KMS-11 (cell line): ENCODE results near the gene PRPF19.

Source experiments
- H2AFZ ChIP-seq: fragments of 200-600 bp; sonication (generic); 2 replicates; pipeline ENCODE4 v1.6.1; 2016; ENCODE audit warnings: antibody characterized with exemption, mixed run types, low read depth
- H3K27ac ChIP-seq: fragments of 200-600 bp; sonication (generic); 2 replicates; pipeline ENCODE4 v1.6.1; 2016; ENCODE audit warnings: mild to moderate bottlenecking, mixed run types
- H3K27me3 ChIP-seq: fragments of 200-600 bp; sonication (generic); 2 replicates; pipeline ENCODE4 v1.6.1; 2017; ENCODE audit warnings: mild to moderate bottlenecking, low read depth, mixed run types, moderate library complexity; ENCODE audit not compliant: insufficient read depth
- H3K36me3 ChIP-seq: fragments of 200-600 bp; sonication (generic); 2 replicates; pipeline ENCODE4 v1.6.1; 2017; ENCODE audit warnings: mild to moderate bottlenecking, mixed run types; ENCODE audit not compliant: insufficient read depth
- H3K4me1 ChIP-seq: fragments of 200-600 bp; sonication (generic); 2 replicates; pipeline ENCODE4 v1.6.1; 2016; ENCODE audit warnings: mild to moderate bottlenecking, low read depth, mixed run types; ENCODE audit not compliant: poor library complexity, severe bottlenecking
- H3K4me2 ChIP-seq: fragments of 200-600 bp; sonication (generic); 2 replicates; pipeline ENCODE4 v1.7.0; 2016; ENCODE audit warnings: mild to moderate bottlenecking, mixed run types
- H3K4me3 ChIP-seq: fragments of 200-600 bp; sonication (generic); IDR thresholded peaks from 2 replicates; pipeline ENCODE4 v1.6.1; 2017; ENCODE audit warnings: low read depth, low read length, mixed read lengths; ENCODE audit not compliant: insufficient read depth
- H3K79me2 ChIP-seq: fragments of 200-600 bp; sonication (generic); 2 replicates; pipeline ENCODE4 v1.6.1; 2016; ENCODE audit warnings: low read depth, mixed run types; ENCODE audit not compliant: insufficient read depth
- H3K9ac ChIP-seq: fragments of 200-600 bp; sonication (generic); 2 replicates; pipeline ENCODE4 v1.6.1; 2016; ENCODE audit warnings: mild to moderate bottlenecking, mixed run types
- H4K20me1 ChIP-seq: fragments of 200-600 bp; sonication (generic); 2 replicates; pipeline ENCODE4 v1.6.1; 2016; ENCODE audit warnings: mild to moderate bottlenecking, mixed run types; ENCODE audit not compliant: insufficient read depth
- CTCF ChIP-seq: fragments of 200-600 bp; sonication (generic); conservative IDR thresholded peaks from 2 replicates; pipeline ENCODE4 v1.6.1; 2017; ENCODE audit warnings: low read depth, mild to moderate bottlenecking, antibody characterized with exemption, low read length, moderate library complexity, mixed read lengths

Gene PRPF19

GRCh38 chr11:60941371-60942119, 35.2 kb upstream of the PRPF19 start:
- H3K27me3 ChIP-seq = no peaks in the 10 kb centered on the region; the same call in 1 of the 2 replicates
- no peaks in the 10 kb centered on the region for H3K79me2 ChIP-seq
- H3K9ac ChIP-seq = no peak overlapping the region
- H3K4me2 ChIP-seq = no peak overlapping the region
- no peak overlapping the region for H3K27ac ChIP-seq
- H3K36me3 ChIP-seq = no peaks in the 10 kb centered on the region
- peaks cover 9% of the 10 kb centered on the region for H3K4me1 ChIP-seq
- H3K4me3 ChIP-seq = no peak overlapping the region
- no peak overlapping the region for H2AFZ ChIP-seq
- no peak for TF ChIP-seq CTCF
- no peaks in the 10 kb centered on the region for H4K20me1 ChIP-seq

- Histone ChIP-seq H2AFZ (no peak overlapping the region), H3K36me3 (no peaks in the 10 kb centered on the region), H3K9ac (no peak overlapping the region), H4K20me1 (no peaks in the 10 kb centered on the region), H3K27ac (no peak overlapping the region), H3K4me1 (peaks cover 9% of the 10 kb centered on the region), H3K4me3 (no peak overlapping the region), H3K4me2 (no peak overlapping the region), H3K27me3 (no peaks in the 10 kb centered on the region; the same call in 1 of the 2 replicates), H3K79me2 (no peaks in the 10 kb centered on the region)
- no peak for TF ChIP-seq CTCF
Observed at GRCh38 chr11:60939855-60940254, 33.5 kb upstream of the PRPF19 start.

GRCh38 chr11:60939301-60939700, 32.9 kb upstream of the PRPF19 start:
- Histone ChIP-seq H4K20me1 (no peaks in the 10 kb centered on the region), H3K4me1 (peaks cover 9% of the 10 kb centered on the region), H3K9ac (no peak overlapping the region), H2AFZ (no peak overlapping the region), H3K79me2 (no peaks in the 10 kb centered on the region), H3K27me3 (no peaks in the 10 kb centered on the region; the same call in 1 of the 2 replicates), H3K4me3 (no peak overlapping the region), H3K27ac (no peak overlapping the region), H3K36me3 (no peaks in the 10 kb centered on the region), H3K4me2 (no peak overlapping the region)
- TF ChIP-seq CTCF = no peak

GRCh38 chr11:60938500-60938899, 32.1 kb upstream of the PRPF19 start:
- no peaks in the 10 kb centered on the region for H3K79me2 ChIP-seq
- H3K27ac ChIP-seq = no peak overlapping the region
- no peak for TF ChIP-seq CTCF
- no peak overlapping the region for H3K4me2 ChIP-seq
- H3K27me3 ChIP-seq = no peaks in the 10 kb centered on the region; the same call in 1 of the 2 replicates
- no peaks in the 10 kb centered on the region for H3K36me3 ChIP-seq
- no peak overlapping the region for H3K9ac ChIP-seq
- H3K4me3 ChIP-seq = no peak overlapping the region
- H4K20me1 ChIP-seq = no peaks in the 10 kb centered on the region
- no peak overlapping the region for H2AFZ ChIP-seq
- H3K4me1 ChIP-seq = peaks cover 9% of the 10 kb centered on the region
